Ectodermal cell (in vitro differentiated cells): ENCODE results near the gene KATNB1.
"Not testable (repeated sequence)": the region's sequence is repeated elsewhere in the genome, so short reads cannot be mapped to it uniquely, and the experiment has no call there.

ENCODE experiments used
- H3K27ac ChIP-seq: 2 replicates; pipeline ENCODE4 v1.7.0; 2013; ENCODE audit warnings: mild to moderate bottlenecking, low read depth, low read length; ENCODE audit not compliant: insufficient read depth, poor library complexity, severe bottlenecking
- H3K27me3 ChIP-seq: 2 replicates; pipeline ENCODE4 v1.7.0; 2013; ENCODE audit warnings: mild to moderate bottlenecking, low read length; ENCODE audit not compliant: insufficient read depth, control insufficient read depth, poor library complexity, severe bottlenecking
- H3K36me3 ChIP-seq: one replicate; pipeline ENCODE4 v1.7.0; 2013; ENCODE audit warnings: low read length; ENCODE audit not compliant: control insufficient read depth, insufficient read depth
- H3K4me1 ChIP-seq: one replicate; pipeline ENCODE4 v1.7.0; 2013; ENCODE audit warnings: low read length; ENCODE audit not compliant: control insufficient read depth, insufficient read depth
- H3K4me3 ChIP-seq: 2 replicates; pipeline ENCODE4 v1.7.0; 2013; ENCODE audit warnings: low read depth, low read length, control low read depth; ENCODE audit not compliant: insufficient read depth
- H3K9me3 ChIP-seq: 2 replicates; pipeline ENCODE4 v1.7.0; 2013; ENCODE audit warnings: mild to moderate bottlenecking, low read length, moderate library complexity; ENCODE audit not compliant: control insufficient read depth
- WGBS, 2 experiments: methylation state at CpG; one replicate each; pipeline ENCODE4 v1.1.7; 2013; ENCODE audit warnings: missing lambda C conversion rate in 2 of 2; 5-methylcytosine and 5-hydroxymethylcytosine counted together

KATNB1 gene

DNA sequence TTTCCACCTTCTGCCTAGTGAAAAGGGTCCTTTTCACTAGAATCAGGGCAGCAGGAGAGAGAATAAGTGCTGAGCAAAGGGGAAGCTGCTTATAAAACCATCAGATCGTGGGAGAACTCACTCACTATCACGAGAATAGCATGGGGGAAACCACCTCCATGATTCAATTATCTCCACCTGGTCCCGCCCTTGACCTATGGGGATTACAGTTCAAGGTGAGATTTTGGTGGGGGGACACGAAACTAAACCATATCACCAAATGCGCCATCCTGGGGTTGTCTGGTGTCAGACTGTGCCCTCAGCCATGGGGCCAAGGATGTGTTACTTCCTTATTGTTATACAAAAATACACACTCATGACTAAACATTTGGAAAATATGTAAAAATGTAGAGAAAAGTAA is 10.4 kb upstream of the KATNB1 start:
- H3K4me1 ChIP-seq = no peaks in the 10 kb centered on the region
- 76 to 91% methylated on average over 5 of the region's 5 CpGs for WGBS, 2 experiments

DNA sequence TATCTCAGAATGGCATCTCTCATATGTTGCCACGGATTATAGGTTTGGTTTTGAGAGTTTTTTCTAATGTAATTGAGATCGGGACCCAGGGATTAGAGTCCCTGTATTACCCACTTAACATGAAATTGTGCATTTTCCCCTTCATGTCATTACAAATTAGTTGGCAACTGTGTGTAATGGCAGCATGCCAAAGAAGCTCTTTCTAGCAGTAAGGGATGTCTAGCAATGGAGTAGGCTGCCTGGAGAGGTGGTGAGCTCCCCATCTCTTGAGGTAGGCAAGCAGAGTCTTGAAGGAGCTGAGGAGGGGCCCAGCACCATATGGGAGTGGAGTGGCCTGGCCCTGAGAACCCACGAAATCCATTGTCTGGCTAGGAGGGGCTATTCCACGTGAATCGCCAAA is 10.0 kb upstream of the KATNB1 start:
- no peak overlapping the region for H3K4me3 ChIP-seq
- 84 to 87% methylated on average over 3 to 5 of the region's 5 CpGs for WGBS, 2 experiments
- no peaks in the 10 kb centered on the region for H3K4me1 ChIP-seq
- no peaks in the 10 kb centered on the region for H3K36me3 ChIP-seq
- H3K9me3 ChIP-seq = no peaks in the 10 kb centered on the region
- no peaks in the 10 kb centered on the region for H3K27me3 ChIP-seq
- no peak overlapping the region for H3K27ac ChIP-seq

More for the DNA sequence above, 10.4 kb upstream of the KATNB1 start:
- Histone ChIP-seq H3K27me3 (no peaks in the 10 kb centered on the region), H3K9me3 (no peaks in the 10 kb centered on the region), H3K27ac (no peak overlapping the region), H3K36me3 (no peaks in the 10 kb centered on the region), H3K4me3 (no peak overlapping the region)

DNA sequence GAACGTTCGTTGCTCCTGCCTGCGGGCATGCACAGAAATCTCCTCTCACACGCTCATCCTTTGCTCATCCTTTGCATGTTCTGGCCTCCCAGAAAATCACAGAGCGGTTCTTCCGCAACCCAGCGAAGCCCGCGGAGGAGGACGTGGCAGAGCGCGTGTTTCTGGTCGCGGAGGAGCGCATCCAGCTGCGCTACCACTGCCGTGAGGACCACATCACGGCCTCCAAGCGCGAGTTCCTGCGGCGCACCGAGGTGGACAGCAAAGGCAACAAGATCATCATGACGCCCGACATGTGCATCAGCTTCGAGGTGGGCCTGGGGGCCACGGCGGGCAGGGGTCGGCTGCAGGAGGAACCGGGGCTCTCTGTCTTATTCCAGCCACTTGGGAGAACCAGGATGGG is 9.6 kb upstream of the KATNB1 start:
- WGBS, 2 experiments = 95% methylated on average over 30 of the region's 30 CpGs
- no peak overlapping the region for H3K27ac ChIP-seq

DNA sequence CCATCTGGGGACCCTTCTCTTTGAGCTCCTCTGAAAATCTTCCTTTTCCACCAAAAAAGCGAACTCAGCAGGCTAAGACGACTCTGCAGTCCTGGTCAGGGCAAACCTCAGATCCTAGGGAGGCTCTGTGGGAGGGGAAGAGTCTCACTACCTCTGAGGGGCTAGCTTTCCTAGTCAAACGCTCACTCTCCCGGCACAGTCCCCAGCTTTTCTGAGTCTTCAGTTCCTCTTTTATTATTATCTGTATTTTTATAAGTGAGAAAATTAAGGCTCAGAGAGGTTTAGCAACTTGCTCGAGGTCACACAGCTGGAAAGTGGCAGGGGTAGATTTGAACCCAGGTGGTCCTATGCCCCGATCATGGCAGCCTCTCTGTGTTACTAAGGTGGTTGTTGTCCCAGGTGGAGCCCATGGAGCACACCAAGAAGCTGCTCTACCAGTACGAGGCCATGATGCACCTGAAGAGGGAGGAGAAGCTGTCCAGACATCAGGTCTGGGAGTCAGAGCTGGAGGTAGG is 9.1 kb upstream of the KATNB1 start:
- Histone ChIP-seq H3K4me3 (no peak overlapping the region), H3K4me1 (no peaks in the 10 kb centered on the region), H3K27ac (no peak overlapping the region), H3K9me3 (no peaks in the 10 kb centered on the region), H3K27me3 (no peaks in the 10 kb centered on the region), H3K36me3 (no peaks in the 10 kb centered on the region)
- 86 to 91% methylated on average over 5 to 6 of the region's 7 CpGs for WGBS, 2 experiments

More for the DNA sequence above, 9.6 kb upstream of the KATNB1 start:
- no peaks in the 10 kb centered on the region for H3K36me3 ChIP-seq
- no peaks in the 10 kb centered on the region for H3K27me3 ChIP-seq
- no peaks in the 10 kb centered on the region for H3K9me3 ChIP-seq
- no peak overlapping the region for H3K4me3 ChIP-seq
- no peaks in the 10 kb centered on the region for H3K4me1 ChIP-seq

- Histone ChIP-seq H3K4me1 (no peaks in the 10 kb centered on the region), H3K4me3 (no peak overlapping the region), H3K36me3 (no peaks in the 10 kb centered on the region), H3K27me3 (no peaks in the 10 kb centered on the region), H3K27ac (no peak overlapping the region), H3K9me3 (no peaks in the 10 kb centered on the region)
- 61 to 69% methylated on average over 4 of the region's 4 CpGs for WGBS, 2 experiments
These were observed 8.0 kb upstream of the KATNB1 start for GRCh38 chr16:57727610-57728009.

- 96% methylated on average over 14 of the region's 14 CpGs for WGBS, 2 experiments
- Histone ChIP-seq H3K27me3 (no peaks in the 10 kb centered on the region), H3K9me3 (no peaks in the 10 kb centered on the region), H3K27ac (no peak overlapping the region), H3K4me1 (no peaks in the 10 kb centered on the region), H3K4me3 (no peak overlapping the region), H3K36me3 (no peaks in the 10 kb centered on the region)
These were observed 7.0 kb upstream of the KATNB1 start for GRCh38 chr16:57728336-57729181.

- Histone ChIP-seq H3K27ac (no peak overlapping the region), H3K4me1 (no peaks in the 10 kb centered on the region), H3K9me3 (no peaks in the 10 kb centered on the region), H3K4me3 (no peak overlapping the region), H3K36me3 (no peaks in the 10 kb centered on the region), H3K27me3 (no peaks in the 10 kb centered on the region)
- WGBS, 2 experiments = 88 to 92% methylated on average over 1 of the region's 1 CpG
These were observed 6.4 kb upstream of the KATNB1 start for GRCh38 chr16:57729182-57729484.

DNA sequence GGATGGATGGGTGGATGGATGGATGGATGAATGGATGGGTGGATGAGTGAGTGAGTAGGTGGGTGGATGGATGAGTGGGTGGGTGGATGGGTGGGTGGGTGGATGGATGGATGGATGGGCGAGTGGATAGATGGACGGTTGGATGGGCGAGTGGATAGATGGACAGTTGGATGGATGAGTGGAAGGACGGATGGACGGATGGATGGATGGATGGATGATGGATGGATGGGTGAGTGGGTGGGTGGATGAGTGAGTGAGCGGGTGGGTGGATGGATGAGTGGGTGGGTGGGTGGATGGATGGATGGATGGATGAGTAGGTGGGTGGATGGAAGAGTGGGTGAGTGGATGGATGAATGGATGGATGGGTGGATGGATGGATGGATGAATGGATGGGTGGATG is 5.7 kb upstream of the KATNB1 start:
- 88 to 94% methylated on average over 6 of the region's 6 CpGs for WGBS, 2 experiments

DNA sequence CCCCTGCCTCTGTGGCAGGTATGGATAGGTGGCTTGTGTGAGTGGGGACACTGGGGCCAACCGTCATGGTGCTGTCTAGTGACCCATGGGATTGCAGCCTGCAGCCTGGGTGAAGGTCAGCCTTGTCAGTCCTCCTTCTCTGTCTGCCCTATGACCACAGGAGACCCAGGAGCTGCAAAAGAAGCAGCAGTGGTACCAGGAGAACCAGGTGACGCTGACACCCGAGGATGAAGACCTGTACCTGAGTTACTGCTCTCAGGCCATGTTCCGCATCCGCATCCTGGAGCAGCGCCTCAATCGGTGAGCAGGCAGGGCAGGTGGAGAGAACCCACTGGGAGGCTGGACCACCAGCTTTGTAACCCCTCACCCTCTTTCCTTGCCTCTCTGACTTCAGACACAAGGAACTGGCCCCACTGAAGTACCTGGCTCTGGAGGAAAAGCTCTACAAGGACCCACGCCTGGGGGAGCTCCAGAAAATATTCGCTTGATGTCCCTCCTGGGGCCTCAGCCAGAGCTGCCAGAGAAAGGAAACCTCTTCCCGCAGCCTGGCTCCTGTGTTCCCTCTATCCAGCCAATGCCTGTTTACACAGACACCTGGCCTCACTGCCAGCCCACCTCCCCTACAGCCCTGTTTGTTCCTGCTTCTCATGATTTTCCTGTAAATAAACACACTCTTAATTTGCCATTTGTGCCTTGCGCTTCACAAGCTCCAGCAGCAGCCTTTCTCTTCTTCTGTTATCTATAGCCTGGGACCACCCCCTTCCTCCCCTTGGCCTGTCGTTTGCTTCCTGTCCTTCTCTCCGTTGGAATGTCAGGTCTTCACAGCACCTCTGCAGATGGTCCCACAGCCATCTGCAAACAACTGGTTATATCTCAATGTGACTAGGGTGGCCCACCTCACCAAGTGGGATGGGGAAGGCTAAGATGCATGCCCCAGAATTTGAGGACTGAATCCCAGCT is 4.5 kb upstream of the KATNB1 start:
- Histone ChIP-seq H3K27ac (no peak overlapping the region), H3K36me3 (no peaks in the 10 kb centered on the region), H3K4me1 (no peaks in the 10 kb centered on the region), H3K9me3 (no peaks in the 10 kb centered on the region), H3K4me3 (no peak overlapping the region), H3K27me3 (no peaks in the 10 kb centered on the region)
- 79 to 80% methylated on average over 13 of the region's 13 CpGs for whole genome bisulfite sequencing, 2 experiments

More for the DNA sequence above, 5.7 kb upstream of the KATNB1 start:
- H3K36me3 ChIP-seq, H3K27ac ChIP-seq, H3K9me3 ChIP-seq, H3K4me1 ChIP-seq, H3K4me3 ChIP-seq, H3K27me3 ChIP-seq: not testable (repeated sequence)

GRCh38 chr16:57732037-57732436 is 3.5 kb upstream of the KATNB1 start:
- Histone ChIP-seq H3K4me3 (no peak overlapping the region), H3K4me1 (peaks cover 9% of the 10 kb centered on the region), H3K36me3 (no peaks in the 10 kb centered on the region), H3K27me3 (no peaks in the 10 kb centered on the region), H3K9me3 (no peaks in the 10 kb centered on the region), H3K27ac (no peak overlapping the region)
- WGBS, 2 experiments = 91 to 96% methylated on average over 2 of the region's 2 CpGs
